ENCODE measurements around the gene CASP10. TPM values are rescaled to one million over a fixed set of nuclear protein-coding genes. Genes with fewer than 3 reads are reported as not detected.

Gene CASP10
- total and polyA plus RNA-seq, 2 of the 13 experiments (the other 11 are each of a cell fraction or from before 2014, with no cell fraction given) = 22.2 to 23.8 TPM

- no peak overlapping the region for H3K4me2 ChIP-seq (ENCODE audit: low read depth, low read length)
- in situ Hi-C loops (cut with HindIII; ENCODE audit: extremely low pct_ligation_motif_present, low pct_unique_long_range_greater_than_20kb) = no loop called here
- H3K27me3 ChIP-seq (ENCODE audit: control insufficient read depth in 1 of 2, insufficient read depth in 2 of 2, low read length in 2 of 2) = no peaks in the 10 kb centered on the region
- no peak overlapping the region for H3K4me3 ChIP-seq (replicated peaks in 1 of 3; ENCODE audit: insufficient read depth in 1 of 3, low read depth in 2 of 3, low read length in 3 of 3)
- H3K4me1 ChIP-seq (ENCODE audit: insufficient read depth, low read length) = peaks cover 43% of the 10 kb centered on the region
- CTCF ChIA-PET (ENCODE audit: low intra/inter-chr PET ratio, low total read pairs) = no interaction called here
- TF ChIP-seq ZNF616 (CRISPR knock-in tag; IDR thresholded peaks at IDR 0.05; ENCODE audit: low read depth) (no peak), FIP1L1 (IDR thresholded peaks at IDR 0.05; ENCODE audit: borderline replicate concordance, insufficient read depth, low read depth, low read length) (no peak), ZFYVE20 (CRISPR knock-in tag; IDR thresholded peaks at IDR 0.05; ENCODE audit: borderline replicate concordance, low read depth) (no peak), MIXL1 (CRISPR knock-in tag; IDR thresholded peaks at IDR 0.05) (no peak), ZSCAN25 (CRISPR knock-in tag; IDR thresholded peaks at IDR 0.05) (no peak), SATB2 (CRISPR knock-in tag; IDR thresholded peaks at IDR 0.05) (no peak)
- TF ChIP-seq, protein P1, sequence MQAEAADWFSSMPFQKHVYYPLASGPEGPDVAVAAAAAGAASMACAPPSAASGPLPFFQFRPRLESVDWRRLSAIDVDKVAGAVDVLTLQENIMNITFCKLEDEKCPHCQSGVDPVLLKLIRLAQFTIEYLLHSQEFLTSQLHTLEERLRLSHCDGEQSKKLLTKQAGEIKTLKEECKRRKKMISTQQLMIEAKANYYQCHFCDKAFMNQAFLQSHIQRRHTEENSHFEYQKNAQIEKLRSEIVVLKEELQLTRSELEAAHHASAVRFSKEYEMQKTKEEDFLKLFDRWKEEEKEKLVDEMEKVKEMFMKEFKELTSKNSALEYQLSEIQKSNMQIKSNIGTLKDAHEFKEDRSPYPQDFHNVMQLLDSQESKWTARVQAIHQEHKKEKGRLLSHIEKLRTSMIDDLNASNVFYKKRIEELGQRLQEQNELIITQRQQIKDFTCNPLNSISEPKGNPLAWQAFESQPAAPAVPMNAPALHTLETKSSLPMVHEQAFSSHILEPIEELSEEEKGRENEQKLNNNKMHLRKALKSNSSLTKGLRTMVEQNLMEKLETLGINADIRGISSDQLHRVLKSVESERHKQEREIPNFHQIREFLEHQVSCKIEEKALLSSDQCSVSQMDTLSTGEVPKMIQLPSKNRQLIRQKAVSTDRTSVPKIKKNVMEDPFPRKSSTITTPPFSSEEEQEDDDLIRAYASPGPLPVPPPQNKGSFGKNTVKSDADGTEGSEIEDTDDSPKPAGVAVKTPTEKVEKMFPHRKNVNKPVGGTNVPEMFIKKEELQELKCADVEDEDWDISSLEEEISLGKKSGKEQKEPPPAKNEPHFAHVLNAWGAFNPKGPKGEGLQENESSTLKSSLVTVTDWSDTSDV (CRISPR knock-in tag; IDR thresholded peaks at IDR 0.05) = no peak
- no peak overlapping the region for H3K27ac ChIP-seq (ENCODE audit: extremely low read length, insufficient read depth, low read length)
- H3K9ac ChIP-seq (ENCODE audit: insufficient read depth, low read depth, low read length) = no peak overlapping the region
- intact Hi-C loops (cut with micrococcal nuclease; ENCODE audit: unreplicated experiment) = no loop called here
- H4K20me1 ChIP-seq (ENCODE audit: insufficient read depth, low read length) = no peaks in the 10 kb centered on the region
- no peaks in the 10 kb centered on the region for H3K79me2 ChIP-seq (ENCODE audit: insufficient read depth, low read length)
- no peak for ATAC-seq
- DNase-seq (ENCODE audit: low spot score) = no peak
- no peak for FAIRE-seq
- POLR2A ChIA-PET = interaction anchor here (2.4 to 6.2 kb wide), 2 partner anchors 17 to 33 kb away, joined by 9 to 102 read pairs; partner anchors contain the start of gene CASP10
- H3K9me3 ChIP-seq (ENCODE audit: low read length) = no peaks in the 10 kb centered on the region
- H3K36me3 ChIP-seq (replicated peaks in 1 of 2; ENCODE audit: control insufficient read depth in 1 of 2, insufficient read depth in 2 of 2, low read length in 2 of 2) = peaks cover 19 to 55% of the 10 kb centered on the region in 2 experiments
- no TSS peak for BruUV-seq (replicated peaks)
- 96% methylated on average over 8 of the region's 8 CpGs for WGBS (ENCODE audit: low lambda C conversion rate)
- H2AFZ ChIP-seq (ENCODE audit: low read length) = no peak overlapping the region
These were observed 17.4 kb downstream of the CASP10 start for GRCh38 chr2:201200345-201200744.

Data from HepG2 (cell line).